Neuronal stem cell (in vitro differentiated cells): Measurements from ENCODE around the gene FZD10.

ENCODE experiments used
- DNase-seq: peaks from one replicate; pipeline ENCODE4 v3.0.0-alpha.2; 2013; ENCODE audit warnings: low spot score
- H2AFZ ChIP-seq: one replicate; pipeline ENCODE4 v1.6.1; 2013; ENCODE audit warnings: mild to moderate bottlenecking, low read length, inconsistent platforms
- H2AK5ac ChIP-seq: 2 replicates; pipeline ENCODE4 v1.6.1; 2013; ENCODE audit warnings: low read depth, mild to moderate bottlenecking, inconsistent platforms, low read length, moderate library complexity, mixed read lengths
- H2BK120ac ChIP-seq: 2 replicates; pipeline ENCODE4 v1.6.1; 2013; ENCODE audit warnings: low read depth, mild to moderate bottlenecking, inconsistent platforms, low read length, moderate library complexity, mixed read lengths
- H2BK12ac ChIP-seq: one replicate; pipeline ENCODE4 v1.6.1; 2013; ENCODE audit warnings: low read length, inconsistent platforms
- H2BK15ac ChIP-seq: 2 replicates; pipeline ENCODE4 v1.6.1; 2013; ENCODE audit warnings: mild to moderate bottlenecking, low read length, inconsistent platforms, mixed read lengths
- H2BK5ac ChIP-seq: one replicate; pipeline ENCODE4 v1.6.1; 2013; ENCODE audit warnings: inconsistent platforms, mild to moderate bottlenecking, low read length, moderate library complexity
- H3K14ac ChIP-seq: one replicate; pipeline ENCODE4 v1.6.1; 2013; ENCODE audit warnings: low read length, inconsistent platforms
- H3K18ac ChIP-seq: 2 replicates; pipeline ENCODE4 v1.6.1; 2013; ENCODE audit warnings: low read length, inconsistent platforms
- H3K23ac ChIP-seq: 2 replicates; pipeline ENCODE4 v1.6.1; 2013; ENCODE audit warnings: low read depth, mild to moderate bottlenecking, mixed read lengths, low read length, inconsistent platforms; ENCODE audit not compliant: poor library complexity
- H3K27ac ChIP-seq: replicated peaks from 3 replicates; pipeline ENCODE4 v1.5.1; 2013; ENCODE audit warnings: low read length, inconsistent platforms
- H3K27me3 ChIP-seq, 3 experiments: 2 replicates each; pipeline ENCODE4 v1.6.1; 2013; ENCODE audit warnings: low read length in 3 of 3, mild to moderate bottlenecking in 2 of 3, inconsistent platforms in 1 of 3, low read depth in 1 of 3, mixed read lengths in 1 of 3, moderate library complexity in 1 of 3; ENCODE audit not compliant: control insufficient read depth in 3 of 3, insufficient read depth in 3 of 3
- H3K36me3 ChIP-seq, 2 donors: replicated peaks in 1 of 2; 2 replicates each; pipeline ENCODE4 v1.6.1; 2013; ENCODE audit warnings: low read length in 2 of 2; ENCODE audit not compliant: control insufficient read depth in 2 of 2, insufficient read depth in 2 of 2
- H3K4ac ChIP-seq: 2 replicates; pipeline ENCODE4 v1.6.1; 2013; ENCODE audit warnings: inconsistent platforms, mild to moderate bottlenecking, low read length, moderate library complexity
- H3K4me1 ChIP-seq, 2 donors: 1 replicate in 1 of 2; 2 replicates in 1 of 2; pipeline ENCODE4 v1.6.1; 2013; ENCODE audit warnings: low read length in 2 of 2, low read depth in 1 of 2; ENCODE audit not compliant: control insufficient read depth in 2 of 2, insufficient read depth in 1 of 2
- H3K4me2 ChIP-seq: one replicate; pipeline ENCODE4 v1.6.1; 2013; ENCODE audit warnings: mild to moderate bottlenecking, low read length, inconsistent platforms; ENCODE audit not compliant: insufficient read depth, poor library complexity, severe bottlenecking
- H3K4me3 ChIP-seq, 2 donors: 2 replicates each; pipeline ENCODE4 v1.5.1; 2013; ENCODE audit warnings: low read length in 2 of 2, mild to moderate bottlenecking in 2 of 2, inconsistent platforms in 1 of 2, moderate library complexity in 1 of 2
- H3K79me1 ChIP-seq: one replicate; pipeline ENCODE4 v1.6.1; 2013; ENCODE audit warnings: low read depth, mild to moderate bottlenecking, inconsistent platforms, low read length, moderate library complexity
- H3K9ac ChIP-seq: one replicate; pipeline ENCODE4 v1.6.1; 2013; ENCODE audit warnings: mild to moderate bottlenecking, low read depth, low read length, inconsistent platforms; ENCODE audit not compliant: poor library complexity
- H3K9me3 ChIP-seq, 2 donors: replicated peaks in 1 of 2; 2 replicates each; pipeline versions ENCODE3 to v1.6.1; 2013; ENCODE audit warnings: low read length in 2 of 2, mild to moderate bottlenecking in 2 of 2, inconsistent platforms in 1 of 2, low read depth in 1 of 2, mixed read lengths in 1 of 2, moderate library complexity in 1 of 2; ENCODE audit not compliant: control insufficient read depth in 2 of 2, insufficient read depth in 1 of 2
- H4K8ac ChIP-seq: one replicate; pipeline ENCODE4 v1.6.1; 2013; ENCODE audit warnings: low read depth, mild to moderate bottlenecking, inconsistent platforms, low read length, moderate library complexity
- H4K91ac ChIP-seq: one replicate; pipeline ENCODE4 v1.6.1; 2013; ENCODE audit warnings: low read length, low read depth, mild to moderate bottlenecking, inconsistent platforms; ENCODE audit not compliant: poor library complexity
- WGBS, 2 donors: extraction: QIAGEN DNeasy Blood & Tissue Kit; methylation state at CpG; one replicate each; pipeline ENCODE4 v1.1.7; 2013; ENCODE audit warnings: missing lambda C conversion rate in 2 of 2, mixed read lengths in 1 of 2; ENCODE audit not compliant: insufficient read length in 2 of 2, insufficient replicate concordance in 1 of 2; ENCODE audit errors: extremely low coverage in 2 of 2; 5-methylcytosine and 5-hydroxymethylcytosine counted together

Gene FZD10

DNA sequence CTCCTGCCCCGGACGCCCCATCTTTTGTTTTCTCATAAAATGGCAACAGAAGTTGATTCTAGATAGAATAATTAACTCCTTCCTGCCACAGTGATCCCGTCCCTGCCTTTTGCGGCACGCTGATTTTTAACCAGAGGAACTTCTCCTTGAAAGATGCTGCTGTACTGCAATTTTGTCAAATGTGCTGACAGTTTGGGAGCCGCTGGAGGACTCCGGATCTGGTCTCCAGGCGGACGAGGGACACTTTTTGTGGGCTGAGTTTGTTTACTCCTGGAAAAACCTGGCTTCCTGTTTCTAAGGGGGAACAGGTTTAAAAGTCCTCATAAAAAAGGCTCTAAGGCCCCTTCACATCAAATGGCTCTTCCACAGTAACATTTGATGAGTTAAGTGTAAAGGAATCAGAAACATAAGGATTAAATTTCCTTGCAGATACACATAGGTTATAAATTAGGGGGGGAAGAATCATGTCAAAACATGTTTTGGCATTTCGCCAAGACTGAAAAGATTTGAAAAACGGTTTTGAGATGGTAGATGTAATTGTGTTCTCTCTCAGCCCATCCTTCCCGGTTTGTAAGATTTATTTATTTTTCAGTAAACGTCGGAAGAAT, 15.5 kb downstream of the FZD10 start:
- Histone ChIP-seq H3K4me3 (no peak overlapping the region), H2BK5ac (no peak overlapping the region), H3K36me3 (no peaks in the 10 kb centered on the region), H3K9me3 (no peaks in the 10 kb centered on the region), H3K4me2 (no peak overlapping the region), H4K8ac (no peak overlapping the region), H3K23ac (no peak overlapping the region), H2AK5ac (no peak overlapping the region), H3K27me3 (no peaks in the 10 kb centered on the region), H3K18ac (no peak overlapping the region), H2BK120ac (no peak overlapping the region), H3K4ac (no peak overlapping the region), H2BK15ac (no peak overlapping the region), H2AFZ (peak overlapping the region; percentile 50), H3K9ac (no peak overlapping the region), H3K14ac (no peak overlapping the region), H3K4me1 (no peaks in the 10 kb centered on the region), H3K79me1 (no peaks in the 10 kb centered on the region), H2BK12ac (no peak overlapping the region), H3K27ac (no peak overlapping the region), H4K91ac (no peak overlapping the region)
- WGBS, 2 donors: no CpG with 5 or more reads among the region's 14 CpGs
- no peak for DNase-seq

DNA sequence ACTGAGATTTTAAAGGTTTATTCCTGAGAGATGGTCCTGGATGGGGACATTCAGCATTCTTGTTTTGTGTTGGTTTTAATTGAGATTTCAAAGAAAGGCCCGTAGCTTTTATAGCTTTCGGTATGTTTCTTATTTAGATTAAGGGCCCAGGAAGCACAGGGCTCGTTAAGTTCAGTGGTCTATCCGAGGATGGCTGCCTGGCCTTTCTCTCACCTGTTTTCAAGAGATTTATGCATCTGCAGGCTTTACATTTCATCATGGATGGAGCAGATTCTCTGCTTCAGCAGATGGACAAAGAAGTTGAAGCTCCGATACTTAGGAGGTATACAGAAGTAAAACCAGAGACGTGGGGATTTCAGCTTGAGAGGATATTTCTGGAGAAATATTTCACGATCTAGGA, 16.0 kb downstream of the FZD10 start:
- Histone ChIP-seq H3K9ac (no peak overlapping the region), H3K9me3 (no peaks in the 10 kb centered on the region), H2AFZ (no peak overlapping the region), H3K27me3 (no peaks in the 10 kb centered on the region), H2BK12ac (no peak overlapping the region), H3K27ac (no peak overlapping the region), H3K36me3 (no peaks in the 10 kb centered on the region), H2AK5ac (no peak overlapping the region), H3K18ac (no peak overlapping the region), H3K14ac (no peak overlapping the region), H2BK120ac (no peak overlapping the region), H4K8ac (no peak overlapping the region), H3K4me3 (no peak overlapping the region), H3K23ac (no peak overlapping the region), H3K79me1 (no peaks in the 10 kb centered on the region), H3K4me1 (no peaks in the 10 kb centered on the region), H2BK15ac (no peak overlapping the region), H4K91ac (no peak overlapping the region), H2BK5ac (no peak overlapping the region), H3K4me2 (no peak overlapping the region), H3K4ac (no peak overlapping the region)
- no CpG with 5 or more reads among the region's 7 CpGs for WGBS, 2 donors
- DNase-seq: no peak

DNA sequence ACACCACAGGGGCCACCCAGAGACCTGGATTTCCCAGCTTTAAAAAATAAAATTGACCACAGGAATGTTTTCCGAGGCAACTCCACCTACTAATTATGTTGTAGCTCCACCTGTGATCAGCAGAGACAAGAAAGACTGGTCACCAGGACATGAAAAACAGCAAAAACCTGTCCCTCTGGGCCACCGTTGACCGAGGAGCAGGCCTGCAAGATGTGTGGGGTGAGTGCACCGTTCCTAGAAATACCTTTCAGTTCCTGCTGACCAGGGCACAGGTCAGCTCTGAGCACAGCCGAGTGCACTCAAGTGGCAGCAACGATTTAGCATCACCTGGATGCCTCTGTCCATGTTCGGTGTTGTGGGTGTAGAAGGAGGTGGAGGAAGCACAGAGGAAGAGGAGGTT, 16.9 kb downstream of the FZD10 start:
- H3K9me3 ChIP-seq: no peaks in the 10 kb centered on the region
- H3K9ac ChIP-seq: no peak overlapping the region
- WGBS, 2 donors: no CpG with 5 or more reads among the region's 7 CpGs

DNA sequence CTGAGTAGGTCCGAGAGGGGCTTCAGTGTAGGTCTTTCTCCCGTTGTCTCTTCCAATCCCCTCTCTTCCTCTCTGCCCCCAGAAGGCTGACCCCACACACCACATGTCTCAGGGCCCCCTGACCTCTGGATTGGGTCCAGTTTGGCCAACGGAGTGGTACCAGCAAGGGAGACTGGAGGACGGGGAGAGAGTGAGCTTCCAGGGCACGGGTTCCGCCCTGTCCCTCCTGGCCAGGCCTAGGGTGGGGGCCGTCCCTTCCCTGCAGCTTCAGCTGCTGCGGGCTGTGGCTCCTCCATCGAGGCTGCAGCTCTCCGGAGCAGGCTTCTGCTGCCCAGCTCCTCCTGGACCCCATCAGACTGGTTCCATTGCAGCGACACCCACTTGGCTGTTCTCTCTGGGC, 17.4 kb downstream of the FZD10 start:
- Histone ChIP-seq H3K79me1 (no peaks in the 10 kb centered on the region), H3K23ac (no peak overlapping the region), H3K27me3 (no peaks in the 10 kb centered on the region), H2BK120ac (no peak overlapping the region), H3K27ac (no peak overlapping the region), H4K91ac (no peak overlapping the region), H2BK5ac (no peak overlapping the region), H3K4me2 (no peak overlapping the region), H3K9me3 (no peaks in the 10 kb centered on the region), H2AK5ac (peak overlapping the region; percentile 80), H3K36me3 (no peaks in the 10 kb centered on the region), H2BK12ac (no peak overlapping the region), H3K4ac (no peak overlapping the region), H2AFZ (no peak overlapping the region), H4K8ac (no peak overlapping the region), H3K14ac (peak overlapping the region; percentile 40), H3K4me1 (no peaks in the 10 kb centered on the region), H3K18ac (peak overlapping the region; percentile 74), H3K4me3 (no peak overlapping the region), H2BK15ac (peak overlapping the region; percentile 45), H3K9ac (no peak overlapping the region)
- DNase-seq: no peak
- WGBS, 2 donors: no CpG with 5 or more reads among the region's 11 CpGs

More for the DNA sequence above, 16.9 kb downstream of the FZD10 start:
- Histone ChIP-seq H3K4me1 (no peaks in the 10 kb centered on the region), H2BK12ac (no peak overlapping the region), H3K23ac (no peak overlapping the region), H2AK5ac (peak overlapping the region; percentile 80), H3K14ac (no peak overlapping the region), H3K27me3 (no peaks in the 10 kb centered on the region), H4K91ac (no peak overlapping the region), H3K27ac (no peak overlapping the region), H3K36me3 (no peaks in the 10 kb centered on the region), H2BK15ac (peak overlapping the region; percentile 45), H4K8ac (no peak overlapping the region), H3K4me3 (no peak overlapping the region), H2BK5ac (no peak overlapping the region), H3K79me1 (no peaks in the 10 kb centered on the region), H2BK120ac (no peak overlapping the region), H2AFZ (no peak overlapping the region), H3K18ac (no peak overlapping the region), H3K4ac (no peak overlapping the region), H3K4me2 (no peak overlapping the region)
- DNase-seq: no peak
